SK-N-SH (cell line): ENCODE results near the gene MKX.

Experiments
- CTCF ChIP-seq: fragments of 200-600 bp; sonication (generic); IDR thresholded peaks from 2 replicates; pipeline ENCODE4 v1.6.1; 2017; ENCODE audit warnings: antibody characterized with exemption, mild to moderate bottlenecking, moderate library complexity
- MEF2A ChIP-seq: IDR thresholded peaks from 2 replicates; pipeline ENCODE4 v1.4.0; 2012; ENCODE audit warnings: low read depth, borderline replicate concordance
- USF2 ChIP-seq: fragments of 150-350 bp; IDR thresholded peaks from 2 replicates; pipeline ENCODE4 v1.6.1; 2017; ENCODE audit warnings: antibody characterized with exemption, low read length, low read depth, borderline replicate concordance

- TF ChIP-seq CTCF = no peak
- TF ChIP-seq USF2 = no peak
- no peak for TF ChIP-seq MEF2A
Measured at GRCh38 chr10:27730041-27730440, 15.6 kb downstream of the MKX start.
